Neuronal stem cell (in vitro differentiated cells): ENCODE results near the gene MARS1. TPM values are rescaled to one million over a fixed set of nuclear protein-coding genes. Genes with fewer than 3 reads are reported as not detected.
A peak's percentile ranks its signal among the peaks of the same experiment; 100 is the strongest.
"Not testable (repeated sequence)": the region's sequence is repeated elsewhere in the genome, so short reads cannot be mapped to it uniquely, and the experiment has no call there.

Experiments used
- DNase-seq: peaks from one replicate; pipeline ENCODE4 v3.0.0-alpha.2; 2013; ENCODE audit warnings: low spot score
- H2AFZ ChIP-seq: one replicate; pipeline ENCODE4 v1.6.1; 2013; ENCODE audit warnings: mild to moderate bottlenecking, low read length, inconsistent platforms
- H2AK5ac ChIP-seq: 2 replicates; pipeline ENCODE4 v1.6.1; 2013; ENCODE audit warnings: low read depth, mild to moderate bottlenecking, inconsistent platforms, low read length, moderate library complexity, mixed read lengths
- H2BK120ac ChIP-seq: 2 replicates; pipeline ENCODE4 v1.6.1; 2013; ENCODE audit warnings: low read depth, mild to moderate bottlenecking, inconsistent platforms, low read length, moderate library complexity, mixed read lengths
- H2BK12ac ChIP-seq: one replicate; pipeline ENCODE4 v1.6.1; 2013; ENCODE audit warnings: low read length, inconsistent platforms
- H2BK15ac ChIP-seq: 2 replicates; pipeline ENCODE4 v1.6.1; 2013; ENCODE audit warnings: mild to moderate bottlenecking, low read length, inconsistent platforms, mixed read lengths
- H2BK5ac ChIP-seq: one replicate; pipeline ENCODE4 v1.6.1; 2013; ENCODE audit warnings: inconsistent platforms, mild to moderate bottlenecking, low read length, moderate library complexity
- H3K14ac ChIP-seq: one replicate; pipeline ENCODE4 v1.6.1; 2013; ENCODE audit warnings: low read length, inconsistent platforms
- H3K18ac ChIP-seq: 2 replicates; pipeline ENCODE4 v1.6.1; 2013; ENCODE audit warnings: low read length, inconsistent platforms
- H3K23ac ChIP-seq: 2 replicates; pipeline ENCODE4 v1.6.1; 2013; ENCODE audit warnings: low read depth, mild to moderate bottlenecking, mixed read lengths, low read length, inconsistent platforms; ENCODE audit not compliant: poor library complexity
- H3K27ac ChIP-seq: replicated peaks from 3 replicates; pipeline ENCODE4 v1.5.1; 2013; ENCODE audit warnings: low read length, inconsistent platforms
- H3K27me3 ChIP-seq, 3 experiments: 2 replicates each; pipeline ENCODE4 v1.6.1; 2013; ENCODE audit warnings: low read length in 3 of 3, mild to moderate bottlenecking in 2 of 3, inconsistent platforms in 1 of 3, low read depth in 1 of 3, mixed read lengths in 1 of 3, moderate library complexity in 1 of 3; ENCODE audit not compliant: control insufficient read depth in 3 of 3, insufficient read depth in 3 of 3
- H3K36me3 ChIP-seq, 2 donors: replicated peaks in 1 of 2; 2 replicates each; pipeline ENCODE4 v1.6.1; 2013; ENCODE audit warnings: low read length in 2 of 2; ENCODE audit not compliant: control insufficient read depth in 2 of 2, insufficient read depth in 2 of 2
- H3K4ac ChIP-seq: 2 replicates; pipeline ENCODE4 v1.6.1; 2013; ENCODE audit warnings: inconsistent platforms, mild to moderate bottlenecking, low read length, moderate library complexity
- H3K4me1 ChIP-seq, 2 donors: 1 replicate in 1 of 2; 2 replicates in 1 of 2; pipeline ENCODE4 v1.6.1; 2013; ENCODE audit warnings: low read length in 2 of 2, low read depth in 1 of 2; ENCODE audit not compliant: control insufficient read depth in 2 of 2, insufficient read depth in 1 of 2
- H3K4me2 ChIP-seq: one replicate; pipeline ENCODE4 v1.6.1; 2013; ENCODE audit warnings: mild to moderate bottlenecking, low read length, inconsistent platforms; ENCODE audit not compliant: insufficient read depth, poor library complexity, severe bottlenecking
- H3K4me3 ChIP-seq, 2 donors: 2 replicates each; pipeline ENCODE4 v1.5.1; 2013; ENCODE audit warnings: low read length in 2 of 2, mild to moderate bottlenecking in 2 of 2, inconsistent platforms in 1 of 2, moderate library complexity in 1 of 2
- H3K79me1 ChIP-seq: one replicate; pipeline ENCODE4 v1.6.1; 2013; ENCODE audit warnings: low read depth, mild to moderate bottlenecking, inconsistent platforms, low read length, moderate library complexity
- H3K9ac ChIP-seq: one replicate; pipeline ENCODE4 v1.6.1; 2013; ENCODE audit warnings: mild to moderate bottlenecking, low read depth, low read length, inconsistent platforms; ENCODE audit not compliant: poor library complexity
- H3K9me3 ChIP-seq, 2 donors: replicated peaks in 1 of 2; 2 replicates each; pipeline versions ENCODE3 to v1.6.1; 2013; ENCODE audit warnings: low read length in 2 of 2, mild to moderate bottlenecking in 2 of 2, inconsistent platforms in 1 of 2, low read depth in 1 of 2, mixed read lengths in 1 of 2, moderate library complexity in 1 of 2; ENCODE audit not compliant: control insufficient read depth in 2 of 2, insufficient read depth in 1 of 2
- H4K8ac ChIP-seq: one replicate; pipeline ENCODE4 v1.6.1; 2013; ENCODE audit warnings: low read depth, mild to moderate bottlenecking, inconsistent platforms, low read length, moderate library complexity
- H4K91ac ChIP-seq: one replicate; pipeline ENCODE4 v1.6.1; 2013; ENCODE audit warnings: low read length, low read depth, mild to moderate bottlenecking, inconsistent platforms; ENCODE audit not compliant: poor library complexity
- WGBS, 2 donors: extraction: QIAGEN DNeasy Blood & Tissue Kit; methylation state at CpG; one replicate each; pipeline ENCODE4 v1.1.7; 2013; ENCODE audit warnings: missing lambda C conversion rate in 2 of 2, mixed read lengths in 1 of 2; ENCODE audit not compliant: insufficient read length in 2 of 2, insufficient replicate concordance in 1 of 2; ENCODE audit errors: extremely low coverage in 2 of 2; 5-methylcytosine and 5-hydroxymethylcytosine counted together
- polyA plus RNA-seq, 2 experiments: library from polyadenylated mRNA; stranded (reverse); fragments of 200-250 nt; gene quantifications; one replicate each; pipeline ENCODE4 v1.2.3, GENCODE V29; 2013

MARS1 gene
- polyA plus RNA-seq (2013, experiment 1 of 2): 257 TPM
- polyA plus RNA-seq (2013, experiment 2 of 2): 269 TPM

DNA sequence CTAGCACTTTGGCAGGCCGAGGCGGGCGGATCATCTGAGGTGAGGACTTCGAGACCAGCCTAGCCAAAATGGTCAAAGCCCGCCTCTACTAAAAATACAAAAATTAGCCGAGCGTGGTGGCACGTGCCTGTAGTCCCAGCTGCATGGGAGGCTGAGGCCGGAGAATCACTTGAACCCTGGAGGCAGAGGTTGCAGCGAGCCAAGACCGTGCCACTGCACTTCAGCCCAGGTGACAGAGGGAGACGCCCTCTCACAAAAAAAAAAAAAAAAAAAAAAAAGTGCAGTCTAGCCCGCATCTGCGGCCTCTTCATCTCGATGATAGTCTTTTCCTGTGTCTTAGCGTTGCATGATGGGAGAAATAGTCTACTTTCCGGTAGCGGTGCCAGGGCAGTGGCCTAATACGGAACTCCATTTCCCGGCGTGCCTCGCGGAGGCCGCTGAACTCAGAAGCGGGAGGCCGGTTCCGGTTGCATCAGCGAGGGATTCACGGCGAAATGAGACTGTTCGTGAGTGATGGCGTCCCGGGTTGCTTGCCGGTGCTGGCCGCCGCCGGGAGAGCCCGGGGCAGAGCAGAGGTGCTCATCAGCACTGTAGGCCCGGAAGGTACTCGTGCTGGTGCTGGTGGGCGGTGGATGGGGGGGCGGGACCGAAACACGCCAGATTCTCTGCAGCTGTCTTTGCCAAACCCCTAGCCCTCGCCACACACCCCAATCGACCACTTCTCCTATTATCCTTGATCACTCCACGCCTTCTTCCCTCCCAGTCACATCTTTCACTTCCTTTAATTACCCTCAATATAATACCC, at the start of gene MARS1:
TSS of gene MARS1 (plus strand) at position 472 of the 805 bp plus-strand sequence. CDS start at position 495, 23 bp downstream.
- peak within 1 kb of the TSS; percentile 66 for H4K8ac ChIP-seq
- H3K23ac ChIP-seq: peak within 1 kb of the TSS; percentile 6
- H3K14ac ChIP-seq: no peak within 1 kb of the TSS
- peak within 1 kb of the TSS; percentile 65 for H2AK5ac ChIP-seq
- H2AFZ ChIP-seq: peak within 1 kb of the TSS; percentile 88
- H2BK12ac ChIP-seq: no peak within 1 kb of the TSS
- H3K4me2 ChIP-seq: peak within 1 kb of the TSS; percentile 74
- H3K27me3 ChIP-seq: no peaks in the 10 kb centered on the region
- H3K79me1 ChIP-seq: peaks cover 10% of the 10 kb centered on the region
- H2BK15ac ChIP-seq: no peak within 1 kb of the TSS
- peak within 1 kb of the TSS; percentile 40 for H3K27ac ChIP-seq
- peak within 1 kb of the TSS; percentile 86 to 99 for H3K4me3 ChIP-seq
- H3K4me1 ChIP-seq: peaks cover 3% of the 10 kb centered on the region in 2 donors
- peak within 1 kb of the TSS; percentile 95 for H3K18ac ChIP-seq
- H2BK120ac ChIP-seq: peak within 1 kb of the TSS; percentile 61
- peaks cover 24 to 40% of the 10 kb centered on the region in 2 donors for H3K36me3 ChIP-seq
- peak within 1 kb of the TSS; percentile 53 for H4K91ac ChIP-seq
- H3K9ac ChIP-seq: peak within 1 kb of the TSS; percentile 98
- no peak within 1 kb of the TSS for H2BK5ac ChIP-seq
- DNase-seq: peak; percentile 83
- no peak within 1 kb of the TSS for H3K4ac ChIP-seq
- 100% methylated on average over 1 of the region's 47 CpGs for WGBS, 2 donors
- H3K9me3 ChIP-seq: peaks cover 0 to 3% of the 10 kb centered on the region in 2 donors

DNA sequence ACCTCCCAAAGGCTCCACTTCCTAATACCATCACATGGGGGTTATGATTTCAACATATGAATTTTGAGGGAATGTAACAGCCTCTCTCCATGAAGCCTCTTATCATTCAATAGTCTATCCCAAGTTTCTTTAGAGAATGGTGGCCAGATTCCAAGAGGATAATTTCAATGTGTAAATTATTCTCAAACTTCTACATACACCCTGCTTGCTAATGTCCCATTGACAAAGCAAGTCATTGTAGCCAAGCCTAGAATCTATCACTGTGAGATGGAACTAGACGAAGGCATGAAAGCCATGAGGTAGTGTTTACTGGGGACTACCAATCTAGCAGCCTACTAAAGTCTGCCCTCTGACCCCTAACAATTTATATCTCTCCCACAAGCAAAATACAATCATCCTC, 49.5 kb upstream of the MARS1 start:
- no peak overlapping the region for H3K4me2 ChIP-seq
- H3K27me3 ChIP-seq: no peaks in the 10 kb centered on the region
- H3K4me1 ChIP-seq: no peaks in the 10 kb centered on the region
- no peaks in the 10 kb centered on the region for H3K36me3 ChIP-seq
- H2BK120ac ChIP-seq: no peak overlapping the region
- WGBS, 2 donors: no CpG with 5 or more reads among the region's 1 CpG
- H2BK5ac ChIP-seq: no peak overlapping the region
- no peak overlapping the region for H3K4ac ChIP-seq
- no peak overlapping the region for H2AK5ac ChIP-seq
- H2BK15ac ChIP-seq: no peak overlapping the region
- peaks cover 0 to 2% of the 10 kb centered on the region in 2 donors for H3K9me3 ChIP-seq
- H3K27ac ChIP-seq: no peak overlapping the region
- H3K79me1 ChIP-seq: no peaks in the 10 kb centered on the region
- no peak overlapping the region for H2BK12ac ChIP-seq
- H4K91ac ChIP-seq: no peak overlapping the region
- no peak overlapping the region for H3K23ac ChIP-seq
- no peak overlapping the region for H3K9ac ChIP-seq
- no peak overlapping the region for H3K18ac ChIP-seq
- no peak overlapping the region for H4K8ac ChIP-seq
- no peak overlapping the region for H2AFZ ChIP-seq
- H3K4me3 ChIP-seq: no peak overlapping the region
- DNase-seq: no peak
- H3K14ac ChIP-seq: no peak overlapping the region

DNA sequence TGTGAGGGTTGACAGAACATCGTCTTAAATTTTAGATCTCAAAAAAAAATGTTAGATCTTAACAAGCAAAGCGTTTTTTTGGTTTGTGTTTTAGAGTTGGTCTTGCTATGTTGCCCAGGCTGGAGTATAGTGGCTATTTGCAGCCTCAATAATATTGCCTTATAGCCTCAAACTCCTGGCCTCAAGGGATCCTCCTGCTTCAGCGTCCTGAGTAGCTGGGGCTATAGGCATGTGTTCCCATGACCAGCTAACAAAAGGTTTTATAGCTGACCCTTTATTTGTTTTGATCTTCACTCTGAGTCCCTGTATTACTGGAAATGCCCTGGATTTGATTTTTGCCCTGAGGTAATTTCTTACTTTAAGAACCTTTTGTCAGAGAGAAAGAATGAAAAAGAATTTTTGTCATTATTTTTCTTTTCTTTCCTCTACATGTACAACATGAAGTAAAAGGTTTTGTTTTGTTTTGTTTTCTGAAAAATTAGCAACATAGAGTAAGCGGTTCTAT, 48.1 kb upstream of the MARS1 start:
- H2BK12ac ChIP-seq: no peak overlapping the region
- H3K27me3 ChIP-seq: no peaks in the 10 kb centered on the region
- H2AFZ ChIP-seq: no peak overlapping the region
- no peak overlapping the region for H3K4ac ChIP-seq
- H3K9me3 ChIP-seq: peaks cover 0 to 2% of the 10 kb centered on the region in 2 donors
- H2BK15ac ChIP-seq: no peak overlapping the region
- H2AK5ac ChIP-seq: no peak overlapping the region
- no peak overlapping the region for H3K9ac ChIP-seq
- H2BK5ac ChIP-seq: no peak overlapping the region
- no peak for DNase-seq
- no peak overlapping the region for H3K4me3 ChIP-seq
- no CpG with 5 or more reads among the region's 4 CpGs for WGBS, 2 donors
- H3K27ac ChIP-seq: no peak overlapping the region
- H3K4me2 ChIP-seq: no peak overlapping the region
- H3K14ac ChIP-seq: no peak overlapping the region
- no peak overlapping the region for H3K23ac ChIP-seq
- H2BK120ac ChIP-seq: no peak overlapping the region
- no peak overlapping the region for H4K8ac ChIP-seq
- H3K79me1 ChIP-seq: no peaks in the 10 kb centered on the region
- no peak overlapping the region for H3K18ac ChIP-seq
- H3K36me3 ChIP-seq: no peaks in the 10 kb centered on the region
- no peaks in the 10 kb centered on the region for H3K4me1 ChIP-seq
- no peak overlapping the region for H4K91ac ChIP-seq

DNA sequence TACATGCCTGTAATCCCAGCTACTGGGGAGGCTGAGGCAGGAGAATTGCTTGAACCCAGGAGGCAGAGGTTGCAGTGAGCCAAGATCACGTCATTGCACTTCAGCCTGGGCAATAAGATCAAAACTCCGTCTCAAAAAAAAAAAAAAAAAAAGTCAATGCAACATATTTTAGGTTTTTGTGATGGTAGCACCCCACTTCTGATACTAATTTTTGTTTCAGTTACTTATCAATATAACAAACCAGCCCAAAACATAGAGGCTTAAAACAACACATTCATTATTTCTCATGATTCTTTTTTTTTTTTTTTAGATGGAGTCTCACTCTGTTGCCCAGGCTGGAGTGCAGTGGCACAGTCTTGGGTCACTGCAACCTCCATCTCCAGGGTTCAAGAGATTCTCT, 46.5 kb upstream of the MARS1 start:
- H3K4me2 ChIP-seq, H3K9ac ChIP-seq, H3K14ac ChIP-seq, DNase-seq, H3K27me3 ChIP-seq, H2AFZ ChIP-seq, H3K18ac ChIP-seq, H3K36me3 ChIP-seq, H3K4ac ChIP-seq, H4K8ac ChIP-seq, H2BK5ac ChIP-seq, H3K4me3 ChIP-seq, H3K27ac ChIP-seq, H2BK15ac ChIP-seq, H2BK120ac ChIP-seq, H3K79me1 ChIP-seq, H4K91ac ChIP-seq, H3K9me3 ChIP-seq, H3K4me1 ChIP-seq, H3K23ac ChIP-seq, H2AK5ac ChIP-seq, H2BK12ac ChIP-seq: not testable (repeated sequence)
- no CpG with 5 or more reads among the region's 2 CpGs for WGBS, 2 donors
